AG10803 (cell line): Measurements from ENCODE around the gene BEND7.
"Not testable (repeated sequence)": the region's sequence is repeated elsewhere in the genome, so short reads cannot be mapped to it uniquely, and the experiment has no call there.

Source experiments
- DNase-seq: peaks from one replicate; pipeline ENCODE4 v3.0.0; 2010; ENCODE audit warnings: low read depth
- H3K4me3 ChIP-seq: 2 replicates; pipeline ENCODE4 v1.5.1; 2011; ENCODE audit warnings: mild to moderate bottlenecking, low read length, control low read depth
- CTCF ChIP-seq: conservative IDR thresholded peaks from 2 replicates; pipeline ENCODE4 v1.5.1; 2011; ENCODE audit warnings: mild to moderate bottlenecking, low read length, control low read depth, inconsistent platforms

Gene BEND7

GRCh38 chr10:13560597-13560996 lies 31.8 kb upstream of the BEND7 start:
- no peak for TF ChIP-seq CTCF
- no peak overlapping the region for H3K4me3 ChIP-seq
- peak; percentile 1 for DNase-seq

- no peak for TF ChIP-seq CTCF
- H3K4me3 ChIP-seq, result no peak overlapping the region
- DNase-seq, result no peak
Measured at GRCh38 chr10:13559124-13559700, 30.4 kb upstream of the BEND7 start.

- no peak overlapping the region for H3K4me3 ChIP-seq
- no peak for DNase-seq
- TF ChIP-seq CTCF, result no peak
Measured at GRCh38 chr10:13555884-13556510, 27.2 kb upstream of the BEND7 start.

- H3K4me3 ChIP-seq, result no peak overlapping the region
- TF ChIP-seq CTCF, result no peak
- no peak for DNase-seq
Measured at GRCh38 chr10:13550802-13551201, 22.0 kb upstream of the BEND7 start.

- DNase-seq, result no peak
- no peak overlapping the region for H3K4me3 ChIP-seq
- no peak for TF ChIP-seq CTCF
Measured at GRCh38 chr10:13542533-13542932, 13.7 kb upstream of the BEND7 start.

GRCh38 chr10:13537985-13538384 lies 9.2 kb upstream of the BEND7 start:
- DNase-seq, H3K4me3 ChIP-seq: not testable (repeated sequence)

- TF ChIP-seq CTCF, result peak; percentile 64
- DNase-seq, result peak; percentile 50
- H3K4me3 ChIP-seq, result no peak overlapping the region
Measured at GRCh38 chr10:13536674-13537366, 8.0 kb upstream of the BEND7 start.
